ENCODE results near the gene LSM10. TPM values are rescaled to one million over a fixed set of nuclear protein-coding genes. Genes with fewer than 3 reads are reported as not detected.

LSM10 gene
- total and polyA plus RNA-seq, 2 of the 4 experiments (the other 2 are of a cell fraction) = 11.7 to 78.9 TPM

GRCh38 chr1:36440646-36441045 lies 42.9 kb upstream of the LSM10 start:
- no peak for ATAC-seq (ENCODE audit: low read depth)
- Histone ChIP-seq H3K9ac (ENCODE audit: low read depth, low read length) (no peak overlapping the region), H3K4me1 (ENCODE audit: control insufficient read depth, insufficient read depth, low read length) (peaks cover 3% of the 10 kb centered on the region; the same call in 1 of the 2 replicates), H2AK9ac (replicated peaks; ENCODE audit: low read depth, low read length, poor library complexity) (no peak overlapping the region), H3K4me2 (ENCODE audit: low read depth, low read length) (no peak overlapping the region), H3K27me3 (ENCODE audit: control insufficient read depth, insufficient read depth, low read length) (no peaks in the 10 kb centered on the region), H2BK20ac (ENCODE audit: low read depth, low read length) (no peak overlapping the region), H4K20me1 (ENCODE audit: insufficient read depth, low read length) (no peaks in the 10 kb centered on the region; the same call in 1 of the 2 replicates), H4K5ac (ENCODE audit: low read depth, low read length) (no peak overlapping the region), H3K56ac (ENCODE audit: extremely low read depth, insufficient read depth, low read length) (no peak overlapping the region), H3K79me1 (ENCODE audit: low read depth in 1 of 2, low read length in 2 of 2) (no peaks in the 10 kb centered on the region), H3K23ac (ENCODE audit: low read depth, low read length) (no peak overlapping the region), H2BK15ac (ENCODE audit: low read depth, low read length) (no peak overlapping the region), H3K9me1 (ENCODE audit: insufficient read depth, low read length) (peaks cover 3% of the 10 kb centered on the region), H3K9me3 (ENCODE audit: control insufficient read depth, insufficient read depth, low read length) (no peaks in the 10 kb centered on the region), H3K4ac (ENCODE audit: low read depth, low read length) (no peak overlapping the region), H3K4me3 (ENCODE audit: insufficient read depth, low read depth, low read length) (no peak overlapping the region), H3K36me3 (ENCODE audit: control insufficient read depth, insufficient read depth, low read length) (0 out of 2 replicates have a peak, but pooled peaks cover 2% of the 10 kb centered on the region), H2AFZ (replicated peaks; ENCODE audit: low read length, poor library complexity) (no peak overlapping the region), H3K14ac (replicated peaks; ENCODE audit: low read depth, low read length) (no peak overlapping the region), H4K8ac (ENCODE audit: low read depth in 2 of 2, low read length in 2 of 2) (no peak overlapping the region), H2BK120ac (ENCODE audit: low read depth, low read length) (no peak overlapping the region), H3K27ac (ENCODE audit: insufficient read depth, low read length) (no peak overlapping the region), H2AK5ac (ENCODE audit: low read depth, low read length) (no peak overlapping the region), H2BK5ac (ENCODE audit: low read depth, low read length, poor library complexity, severe bottlenecking) (no peak overlapping the region), H4K91ac (ENCODE audit: insufficient read depth, low read depth, low read length) (no peak overlapping the region), H3K18ac (ENCODE audit: low read depth, low read length) (no peak overlapping the region)
- ChIA-PET CTCF (interaction anchor here (1.5 kb wide), 1 partner anchor 9 kb away, joined by 4 read pairs; the partner anchor contains the start of gene OSCP1), POLR2A (ENCODE audit: unreplicated experiment) (no interaction called here)
- BruUV-seq (replicated peaks) = no TSS peak
- intact Hi-C loops (cut with micrococcal nuclease) (no loop called here), in situ Hi-C loops (cut with MboI; ENCODE audit: low sequenced_read_pairs) (no loop called here), dilution Hi-C loops (cut with HindIII; ENCODE audit: low sequenced_read_pairs, unreplicated experiment) (no loop called here)
- DNase-seq = no peak
- WGBS, 2 experiments (ENCODE audit: extremely low coverage in 2 of 2, insufficient read length in 1 of 2) = 80% methylated on average over 1 of the region's 3 CpGs; no CpG with 5 or more reads in 1 of the 2 experiments
- no peak for TF ChIP-seq MAFK (IDR thresholded peaks at IDR 0.05; ENCODE audit: low read depth, low read length)
- TF ChIP-seq RAD21 (IDR thresholded peaks at IDR 0.05; ENCODE audit: low read length) = no peak
- no peak for TF ChIP-seq ELK1 (IDR thresholded peaks at IDR 0.05; ENCODE audit: borderline replicate concordance, low read depth, low read length)
- TF ChIP-seq BHLHE40 (IDR thresholded peaks at IDR 0.05; ENCODE audit: low read depth, low read length) = no peak
- TF ChIP-seq MXI1 (IDR thresholded peaks at IDR 0.05; ENCODE audit: borderline replicate concordance, low read depth, low read length) = no peak
